ENCODE results near the gene SFXN2. TPM values are rescaled to one million over a fixed set of nuclear protein-coding genes. Genes with fewer than 3 reads are reported as not detected.
A peak's percentile ranks its signal among the peaks of the same experiment; 100 is the strongest.
"Not testable (repeated sequence)": the region's sequence is repeated elsewhere in the genome, so short reads cannot be mapped to it uniquely, and the experiment has no call there.

SFXN2 gene
- total RNA-seq, 2 donors from 2014 or later = 18.0 to 28.0 TPM

- Mint-ChIP-seq H3K4me1 (peaks cover 16% of the 10 kb centered on the region), H3K36me3 (ENCODE audit: low read depth) (peaks cover 18% of the 10 kb centered on the region), H3K27me3 (no peaks in the 10 kb centered on the region), H3K27ac (no peak overlapping the region), H3K4me3 (peak overlapping the region; percentile 74), H3K9me3 (no peaks in the 10 kb centered on the region)
- ATAC-seq (replicated peaks) = no peak
Measured at GRCh38 chr10:102675666-102676533, 38.5 kb upstream of the SFXN2 start.

- H3K27me3 Mint-ChIP-seq = no peaks in the 10 kb centered on the region
- H3K4me3 Mint-ChIP-seq = no peak overlapping the region
- no peak for ATAC-seq (replicated peaks)
- no peak overlapping the region for H3K27ac Mint-ChIP-seq
- H3K9me3 Mint-ChIP-seq = no peaks in the 10 kb centered on the region
- H3K4me1 Mint-ChIP-seq = peaks cover 20% of the 10 kb centered on the region
- peaks cover 27% of the 10 kb centered on the region for H3K36me3 Mint-ChIP-seq (ENCODE audit: low read depth)
Measured at GRCh38 chr10:102676534-102677315, 37.7 kb upstream of the SFXN2 start.

GRCh38 chr10:102677331-102678067 is 36.9 kb upstream of the SFXN2 start:
- ATAC-seq (replicated peaks) = no peak
- Mint-ChIP-seq H3K27ac (no peak overlapping the region), H3K36me3 (ENCODE audit: low read depth) (peaks cover 34% of the 10 kb centered on the region), H3K9me3 (no peaks in the 10 kb centered on the region), H3K4me1 (peaks cover 27% of the 10 kb centered on the region), H3K4me3 (no peak overlapping the region), H3K27me3 (no peaks in the 10 kb centered on the region)

- ATAC-seq (replicated peaks) = no peak
- Mint-ChIP-seq H3K27me3 (no peaks in the 10 kb centered on the region), H3K4me1 (peaks cover 27% of the 10 kb centered on the region), H3K9me3 (no peaks in the 10 kb centered on the region), H3K27ac (no peak overlapping the region), H3K36me3 (ENCODE audit: low read depth) (peaks cover 37% of the 10 kb centered on the region), H3K4me3 (no peak overlapping the region)
Measured at GRCh38 chr10:102678068-102678400, 36.4 kb upstream of the SFXN2 start.

GRCh38 chr10:102678842-102679289 is 35.6 kb upstream of the SFXN2 start:
- ATAC-seq (replicated peaks) = no peak
- H3K9me3 Mint-ChIP-seq = no peaks in the 10 kb centered on the region
- H3K36me3 Mint-ChIP-seq (ENCODE audit: low read depth) = peaks cover 45% of the 10 kb centered on the region
- no peaks in the 10 kb centered on the region for H3K27me3 Mint-ChIP-seq
- peaks cover 22% of the 10 kb centered on the region for H3K4me1 Mint-ChIP-seq
- H3K4me3 Mint-ChIP-seq = no peak overlapping the region
- H3K27ac Mint-ChIP-seq = no peak overlapping the region

- H3K4me3 Mint-ChIP-seq = no peak overlapping the region
- H3K27ac Mint-ChIP-seq = no peak overlapping the region
- no peak for ATAC-seq (replicated peaks)
- H3K9me3 Mint-ChIP-seq = no peaks in the 10 kb centered on the region
- H3K4me1 Mint-ChIP-seq = peaks cover 16% of the 10 kb centered on the region
- peaks cover 50% of the 10 kb centered on the region for H3K36me3 Mint-ChIP-seq (ENCODE audit: low read depth)
- H3K27me3 Mint-ChIP-seq = no peaks in the 10 kb centered on the region
Measured at GRCh38 chr10:102679596-102679995, 34.8 kb upstream of the SFXN2 start.

GRCh38 chr10:102681696-102682095 is 32.7 kb upstream of the SFXN2 start:
- Mint-ChIP-seq H3K27ac (peak overlapping the region; percentile 44), H3K4me3 (peak overlapping the region; percentile 35)
- ATAC-seq (replicated peaks) = peak; percentile 67

DNA sequence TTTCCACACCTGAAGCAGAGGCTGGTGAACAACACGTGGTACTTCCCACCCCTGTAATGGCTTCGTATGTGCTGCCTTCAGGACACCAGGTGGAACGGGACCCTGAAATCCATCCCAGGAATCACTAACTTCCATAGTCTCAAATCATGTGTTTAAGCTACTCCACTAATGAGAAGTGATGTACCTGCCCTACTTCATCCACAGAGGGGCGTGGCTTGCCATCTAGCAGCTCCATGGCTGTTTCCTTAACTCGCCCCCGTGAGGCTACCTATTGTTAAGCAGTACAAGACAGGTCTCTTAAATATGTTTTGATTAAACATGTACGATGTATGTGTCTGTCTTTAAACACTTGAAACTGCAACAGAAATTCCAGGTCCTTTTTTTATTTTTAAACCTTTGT is 32.0 kb upstream of the SFXN2 start:
- Mint-ChIP-seq H3K36me3 (ENCODE audit: low read depth) (peaks cover 55% of the 10 kb centered on the region), H3K9me3 (no peaks in the 10 kb centered on the region), H3K4me1 (peaks cover 12% of the 10 kb centered on the region), H3K27ac (peak overlapping the region; percentile 44), H3K4me3 (peak overlapping the region; percentile 35), H3K27me3 (no peaks in the 10 kb centered on the region)
- no peak for ATAC-seq (replicated peaks)

More at GRCh38 chr10:102681696-102682095, 32.7 kb upstream of the SFXN2 start:
- Mint-ChIP-seq H3K9me3 (no peaks in the 10 kb centered on the region), H3K27me3 (no peaks in the 10 kb centered on the region), H3K36me3 (ENCODE audit: low read depth) (peaks cover 54% of the 10 kb centered on the region), H3K4me1 (peaks cover 12% of the 10 kb centered on the region)

GRCh38 chr10:102682981-102683380 is 31.5 kb upstream of the SFXN2 start:
- peaks cover 60% of the 10 kb centered on the region for H3K36me3 Mint-ChIP-seq (ENCODE audit: low read depth)
- H3K9me3 Mint-ChIP-seq = no peaks in the 10 kb centered on the region
- H3K27ac Mint-ChIP-seq = no peak overlapping the region
- no peak overlapping the region for H3K4me3 Mint-ChIP-seq
- H3K27me3 Mint-ChIP-seq = no peaks in the 10 kb centered on the region
- H3K4me1 Mint-ChIP-seq = peaks cover 12% of the 10 kb centered on the region
- no peak for ATAC-seq (replicated peaks)

GRCh38 chr10:102683736-102684135 is 30.7 kb upstream of the SFXN2 start:
- Mint-ChIP-seq H3K4me3 (no peak overlapping the region), H3K27me3 (no peaks in the 10 kb centered on the region), H3K4me1 (peaks cover 12% of the 10 kb centered on the region), H3K9me3 (no peaks in the 10 kb centered on the region), H3K36me3 (ENCODE audit: low read depth) (peaks cover 62% of the 10 kb centered on the region), H3K27ac (no peak overlapping the region)
- ATAC-seq (replicated peaks) = no peak

GRCh38 chr10:102691285-102692066 is 23.0 kb upstream of the SFXN2 start:
- no peak overlapping the region for H3K27ac Mint-ChIP-seq
- H3K9me3 Mint-ChIP-seq = no peaks in the 10 kb centered on the region
- H3K36me3 Mint-ChIP-seq (ENCODE audit: low read depth) = peaks cover 42% of the 10 kb centered on the region
- H3K4me1 Mint-ChIP-seq = no peaks in the 10 kb centered on the region
- no peak for ATAC-seq (replicated peaks)
- H3K27me3 Mint-ChIP-seq = no peaks in the 10 kb centered on the region
- no peak overlapping the region for H3K4me3 Mint-ChIP-seq

GRCh38 chr10:102695401-102695800 is 19.0 kb upstream of the SFXN2 start:
- H3K9me3 Mint-ChIP-seq; ATAC-seq (replicated peaks): not testable (repeated sequence)
- H3K36me3 Mint-ChIP-seq (ENCODE audit: low read depth) = peaks cover 69% of the 10 kb centered on the region

GRCh38 chr10:102696736-102697135 is 17.7 kb upstream of the SFXN2 start:
- Mint-ChIP-seq H3K27ac (no peak overlapping the region), H3K27me3 (no peaks in the 10 kb centered on the region), H3K4me3 (no peak overlapping the region), H3K4me1 (peaks cover 4% of the 10 kb centered on the region), H3K36me3 (ENCODE audit: low read depth) (peaks cover 81% of the 10 kb centered on the region), H3K9me3 (no peaks in the 10 kb centered on the region)
- ATAC-seq (replicated peaks) = no peak

More at GRCh38 chr10:102695401-102695800, 19.0 kb upstream of the SFXN2 start:
- not testable (repeated sequence) for H3K4me3 Mint-ChIP-seq, H3K27ac Mint-ChIP-seq, H3K27me3 Mint-ChIP-seq, H3K4me1 Mint-ChIP-seq

DNA sequence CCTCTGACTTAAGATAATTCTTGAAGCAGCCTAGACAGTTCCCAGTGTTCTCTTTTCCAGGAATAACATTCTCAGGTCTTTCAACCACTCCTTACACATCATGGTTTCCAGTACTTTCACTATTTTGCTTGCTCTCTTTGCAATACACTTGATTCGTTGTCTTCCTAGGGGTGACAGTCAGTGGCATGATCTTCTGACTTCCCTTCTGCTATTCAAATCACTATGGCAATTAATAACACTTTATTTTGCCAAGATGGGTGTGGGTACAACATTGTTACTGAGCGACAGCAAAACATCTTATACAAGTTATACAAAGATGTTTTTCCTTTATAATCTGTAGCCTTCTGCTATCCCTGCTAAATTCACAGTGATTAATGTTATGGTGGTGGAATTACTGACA is 15.5 kb upstream of the SFXN2 start:
- no peaks in the 10 kb centered on the region for H3K27me3 Mint-ChIP-seq
- H3K4me1 Mint-ChIP-seq = peaks cover 4% of the 10 kb centered on the region
- no peaks in the 10 kb centered on the region for H3K9me3 Mint-ChIP-seq
- no peak for ATAC-seq (replicated peaks)
- no peak overlapping the region for H3K27ac Mint-ChIP-seq
- no peak overlapping the region for H3K4me3 Mint-ChIP-seq
- H3K36me3 Mint-ChIP-seq (ENCODE audit: low read depth) = peaks cover 84% of the 10 kb centered on the region

All from activated T-helper 17 cell treated with anti-CD3 and anti-CD28 coated beads, Interleukin-2, amount 50 U/mL, for 72 hours (primary cell).